GM12892 (cell line): ENCODE results near the gene SERINC2.

Experiments
- POLR2A ChIP-seq: IDR thresholded peaks from 2 replicates; pipeline ENCODE4 v1.6.1; 2011; ENCODE audit warnings: low read depth, low read length, control low read depth
- POLR2AphosphoS5 ChIP-seq: IDR thresholded peaks from 2 replicates; pipeline ENCODE4 v1.6.1; 2011; ENCODE audit warnings: low read depth, low read length, control low read depth
- TAF1 ChIP-seq: IDR thresholded peaks from 2 replicates; pipeline ENCODE4 v1.6.1; 2011; ENCODE audit warnings: low read depth, mild to moderate bottlenecking, control low read depth, low read length, borderline replicate concordance

DNA sequence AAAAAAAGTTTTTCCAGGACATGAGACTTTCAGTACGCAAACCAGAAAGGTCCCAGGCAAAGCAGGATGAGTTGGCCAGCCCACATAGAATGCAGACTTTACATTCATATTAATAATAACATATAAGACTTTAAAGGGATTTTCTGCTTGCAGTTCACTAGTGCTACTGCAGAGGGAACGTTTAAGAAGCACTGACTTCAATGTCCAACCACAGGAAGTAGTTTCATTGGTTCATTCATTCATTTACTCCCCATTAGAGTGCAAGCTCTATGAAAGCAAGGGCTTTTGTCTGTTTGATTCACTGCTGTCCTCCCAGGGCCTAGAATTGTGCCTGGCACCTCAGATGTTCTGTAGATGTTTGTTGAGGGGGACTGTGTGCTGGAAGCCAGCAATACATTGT lies 11.8 kb upstream of the SERINC2 start:
- TF ChIP-seq POLR2A (no peak), TAF1 (no peak), POLR2AphosphoS5 (no peak)
